ENCODE data around the gene RPL7A. TPM values are rescaled to one million over a fixed set of nuclear protein-coding genes. Genes with fewer than 3 reads are reported as not detected.
"Not testable (repeated sequence)": the region's sequence is repeated elsewhere in the genome, so short reads cannot be mapped to it uniquely, and the experiment has no call there.

Gene RPL7A
- total and polyA plus RNA-seq, 2 donors from 2014 or later, result 1,502 to 2,097 TPM

DNA sequence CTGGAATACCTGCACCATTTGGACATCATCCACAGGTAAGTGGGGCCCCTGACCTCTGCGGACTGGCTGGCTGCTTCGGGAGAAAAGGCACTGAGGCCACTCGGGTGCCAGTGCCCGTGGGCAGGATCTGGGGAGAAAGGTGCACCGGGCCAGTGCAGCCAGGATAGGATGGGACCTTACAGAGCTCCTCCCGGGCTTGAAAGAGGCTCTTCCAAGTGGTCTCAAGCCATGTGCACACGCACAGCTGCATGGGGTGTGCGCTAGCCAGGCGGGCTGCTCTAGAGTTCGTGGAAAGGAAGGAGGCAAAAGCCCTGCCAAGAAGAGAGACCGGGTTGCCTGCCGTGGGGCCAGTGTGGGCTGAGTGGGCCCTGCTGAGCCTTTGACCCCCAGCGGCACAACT is 41.5 kb downstream of the RPL7A start:
- Histone ChIP-seq H3K9ac (ENCODE audit: low read length in 3 of 3) (no peak overlapping the region), H3K4me3 (ENCODE audit: low read length in 3 of 3) (no peak overlapping the region), H3K4me1 (ENCODE audit: control insufficient read depth in 2 of 3, insufficient read depth in 2 of 3, low read depth in 1 of 3, low read length in 3 of 3) (no peaks in the 10 kb centered on the region), H3K9me3 (ENCODE audit: control insufficient read depth in 2 of 3, insufficient read depth in 1 of 3, low read length in 3 of 3) (no peaks in the 10 kb centered on the region), H3K27ac (ENCODE audit: low read depth in 2 of 2, low read length in 2 of 2) (no peak overlapping the region), H3K27me3 (ENCODE audit: control insufficient read depth, insufficient read depth, low read length) (no peaks in the 10 kb centered on the region), H3K36me3 (ENCODE audit: control insufficient read depth in 2 of 3, insufficient read depth in 3 of 3, low read length in 3 of 3) (no peaks in the 10 kb centered on the region)
- intact Hi-C loops (cut with DNase I), result no loop called here
- TF ChIP-seq, protein P1, sequence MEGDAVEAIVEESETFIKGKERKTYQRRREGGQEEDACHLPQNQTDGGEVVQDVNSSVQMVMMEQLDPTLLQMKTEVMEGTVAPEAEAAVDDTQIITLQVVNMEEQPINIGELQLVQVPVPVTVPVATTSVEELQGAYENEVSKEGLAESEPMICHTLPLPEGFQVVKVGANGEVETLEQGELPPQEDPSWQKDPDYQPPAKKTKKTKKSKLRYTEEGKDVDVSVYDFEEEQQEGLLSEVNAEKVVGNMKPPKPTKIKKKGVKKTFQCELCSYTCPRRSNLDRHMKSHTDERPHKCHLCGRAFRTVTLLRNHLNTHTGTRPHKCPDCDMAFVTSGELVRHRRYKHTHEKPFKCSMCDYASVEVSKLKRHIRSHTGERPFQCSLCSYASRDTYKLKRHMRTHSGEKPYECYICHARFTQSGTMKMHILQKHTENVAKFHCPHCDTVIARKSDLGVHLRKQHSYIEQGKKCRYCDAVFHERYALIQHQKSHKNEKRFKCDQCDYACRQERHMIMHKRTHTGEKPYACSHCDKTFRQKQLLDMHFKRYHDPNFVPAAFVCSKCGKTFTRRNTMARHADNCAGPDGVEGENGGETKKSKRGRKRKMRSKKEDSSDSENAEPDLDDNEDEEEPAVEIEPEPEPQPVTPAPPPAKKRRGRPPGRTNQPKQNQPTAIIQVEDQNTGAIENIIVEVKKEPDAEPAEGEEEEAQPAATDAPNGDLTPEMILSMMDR (IDR thresholded peaks at IDR 0.05; ENCODE audit: borderline replicate concordance, extremely low read depth, insufficient read depth), result no peak
- FAIRE-seq, result no peak
- DNase-seq, result no peak

DNA sequence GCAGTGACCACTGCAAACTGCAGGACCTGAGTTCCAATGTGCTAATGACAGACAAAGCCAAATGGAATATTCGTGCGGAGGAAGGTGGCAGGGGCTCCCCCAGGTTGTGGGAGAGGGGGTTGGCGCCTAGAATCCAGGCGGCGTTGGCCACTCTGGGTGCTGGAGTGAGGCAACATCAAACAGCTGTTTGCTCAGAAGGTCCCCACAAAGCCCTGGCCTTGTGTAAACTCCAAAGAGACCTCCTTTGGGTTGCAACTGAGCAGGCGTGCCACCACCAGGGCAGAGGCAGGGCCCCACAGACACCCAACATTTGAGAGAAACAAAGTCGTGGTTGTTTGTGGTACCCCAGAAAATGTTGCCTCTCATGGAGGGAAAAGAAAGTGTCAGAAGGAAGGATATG is 42.7 kb downstream of the RPL7A start:
- no peak for FAIRE-seq
- no peak overlapping the region for H3K9ac ChIP-seq (ENCODE audit: low read length in 3 of 3)
- TF ChIP-seq, protein P1 (IDR thresholded peaks at IDR 0.05; ENCODE audit: borderline replicate concordance, extremely low read depth, insufficient read depth), result no peak
- DNase-seq, result no peak
- H3K4me3 ChIP-seq (ENCODE audit: low read length in 3 of 3), result no peak overlapping the region
- H3K27me3 ChIP-seq (ENCODE audit: control insufficient read depth, insufficient read depth, low read length), result no peaks in the 10 kb centered on the region
- no peaks in the 10 kb centered on the region for H3K4me1 ChIP-seq (ENCODE audit: control insufficient read depth in 2 of 3, insufficient read depth in 2 of 3, low read depth in 1 of 3, low read length in 3 of 3)
- no peaks in the 10 kb centered on the region for H3K9me3 ChIP-seq (ENCODE audit: control insufficient read depth in 2 of 3, insufficient read depth in 1 of 3, low read length in 3 of 3)
- intact Hi-C loops (cut with DNase I), result no loop called here
- H3K27ac ChIP-seq (ENCODE audit: low read depth in 2 of 2, low read length in 2 of 2), result no peak overlapping the region
- no peaks in the 10 kb centered on the region for H3K36me3 ChIP-seq (ENCODE audit: control insufficient read depth in 2 of 3, insufficient read depth in 3 of 3, low read length in 3 of 3)

DNA sequence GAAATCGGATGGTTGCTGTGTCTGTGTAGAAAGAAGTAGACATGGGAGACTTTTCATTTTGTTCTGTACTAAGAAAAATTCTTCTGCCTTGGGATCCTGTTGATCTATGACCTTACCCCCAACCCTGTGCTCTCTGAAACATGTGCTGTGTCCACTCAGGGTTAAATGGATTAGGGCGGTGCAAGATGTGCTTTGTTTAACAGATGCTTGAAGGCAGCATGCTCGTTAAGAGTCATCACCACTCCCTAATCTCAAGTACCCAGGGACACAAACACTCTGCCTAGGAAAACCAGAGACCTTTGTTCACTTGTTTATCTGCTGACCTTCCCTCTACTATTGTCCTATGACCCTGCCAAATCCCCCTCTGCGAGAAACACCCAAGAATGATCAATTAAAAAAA is 43.4 kb downstream of the RPL7A start:
- H3K27ac ChIP-seq (ENCODE audit: low read depth in 2 of 2, low read length in 2 of 2); FAIRE-seq; H3K9me3 ChIP-seq (ENCODE audit: control insufficient read depth in 2 of 3, insufficient read depth in 1 of 3, low read length in 3 of 3); H3K36me3 ChIP-seq (ENCODE audit: control insufficient read depth in 2 of 3, insufficient read depth in 3 of 3, low read length in 3 of 3); intact Hi-C loops (cut with DNase I); H3K27me3 ChIP-seq (ENCODE audit: control insufficient read depth, insufficient read depth, low read length); DNase-seq; H3K4me1 ChIP-seq (ENCODE audit: control insufficient read depth in 2 of 3, insufficient read depth in 2 of 3, low read depth in 1 of 3, low read length in 3 of 3); H3K9ac ChIP-seq (ENCODE audit: low read length in 3 of 3); H3K4me3 ChIP-seq (ENCODE audit: low read length in 3 of 3): not testable (repeated sequence)

DNA sequence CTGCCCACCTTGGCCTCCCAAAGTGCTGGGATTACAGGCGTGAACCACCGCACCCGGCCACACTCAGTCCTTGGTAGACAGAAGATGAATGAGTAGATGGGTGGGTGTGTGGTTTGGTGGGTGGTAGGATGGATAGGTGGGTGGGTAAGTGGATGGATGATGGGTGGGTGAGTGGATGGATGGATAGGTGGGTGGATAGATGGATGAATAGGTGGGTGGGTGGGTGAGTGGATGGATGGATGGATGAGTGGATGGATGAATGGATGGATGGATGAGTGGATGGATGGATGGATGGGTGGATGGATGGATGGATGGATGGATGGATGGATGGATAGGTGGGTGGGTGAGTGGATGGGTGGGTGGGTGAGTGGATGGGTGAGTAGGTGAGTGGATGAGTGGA is 44.3 kb downstream of the RPL7A start:
- FAIRE-seq; H3K9me3 ChIP-seq (ENCODE audit: control insufficient read depth in 2 of 3, insufficient read depth in 1 of 3, low read length in 3 of 3); H3K9ac ChIP-seq (ENCODE audit: low read length in 3 of 3); H3K36me3 ChIP-seq (ENCODE audit: control insufficient read depth in 2 of 3, insufficient read depth in 3 of 3, low read length in 3 of 3); DNase-seq; H3K4me3 ChIP-seq (ENCODE audit: low read length in 3 of 3); H3K27me3 ChIP-seq (ENCODE audit: control insufficient read depth, insufficient read depth, low read length); H3K4me1 ChIP-seq (ENCODE audit: control insufficient read depth in 2 of 3, insufficient read depth in 2 of 3, low read depth in 1 of 3, low read length in 3 of 3); intact Hi-C loops (cut with DNase I); H3K27ac ChIP-seq (ENCODE audit: low read depth in 2 of 2, low read length in 2 of 2): not testable (repeated sequence)

DNA sequence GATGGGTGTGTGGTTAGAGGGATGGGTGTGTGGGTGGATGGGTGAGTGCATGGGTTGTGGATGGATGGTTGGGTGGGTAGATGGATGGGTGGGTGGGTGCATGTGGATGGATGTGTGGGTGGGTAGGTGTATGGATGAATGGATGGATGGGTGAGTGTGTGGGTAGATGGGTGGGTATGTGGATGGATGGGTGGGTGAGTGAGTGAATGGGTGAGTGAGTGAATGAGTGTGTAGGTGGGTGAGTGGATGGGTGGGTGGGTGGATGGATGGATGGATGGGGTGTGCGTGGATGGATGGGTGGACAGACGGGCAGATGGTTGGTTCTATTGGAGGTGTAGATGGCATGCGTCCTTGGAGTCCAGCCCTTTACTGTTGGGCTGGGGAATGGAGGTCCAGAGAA is 45.4 kb downstream of the RPL7A start:
- TF ChIP-seq, protein P1 (IDR thresholded peaks at IDR 0.05; ENCODE audit: borderline replicate concordance, extremely low read depth, insufficient read depth), result no peak
- H3K36me3 ChIP-seq (ENCODE audit: control insufficient read depth in 2 of 3, insufficient read depth in 3 of 3, low read length in 3 of 3), result no peaks in the 10 kb centered on the region

More for the DNA sequence above, 45.4 kb downstream of the RPL7A start:
- Histone ChIP-seq H3K4me3 (ENCODE audit: low read length in 3 of 3) (no peak overlapping the region), H3K4me1 (ENCODE audit: control insufficient read depth in 2 of 3, insufficient read depth in 2 of 3, low read depth in 1 of 3, low read length in 3 of 3) (no peaks in the 10 kb centered on the region), H3K9ac (ENCODE audit: low read length in 3 of 3) (no peak overlapping the region), H3K27ac (ENCODE audit: low read depth in 2 of 2, low read length in 2 of 2) (no peak overlapping the region), H3K27me3 (ENCODE audit: control insufficient read depth, insufficient read depth, low read length) (no peaks in the 10 kb centered on the region), H3K9me3 (ENCODE audit: control insufficient read depth in 2 of 3, insufficient read depth in 1 of 3, low read length in 3 of 3) (no peaks in the 10 kb centered on the region)
- FAIRE-seq, result no peak
- no peak for DNase-seq
- intact Hi-C loops (cut with DNase I), result no loop called here

All from kidney (tissue), 14 donors.